ENCODE data around the gene DIS3L2. TPM values are rescaled to one million over a fixed set of nuclear protein-coding genes. Genes with fewer than 3 reads are reported as not detected.
"Not testable (repeated sequence)": the region's sequence is repeated elsewhere in the genome, so short reads cannot be mapped to it uniquely, and the experiment has no call there.

Gene DIS3L2
- total RNA-seq, 2 donors from 2014 or later: 39.5 to 42.4 TPM

GRCh38 chr2:232336981-232337720, 375.6 kb downstream of the DIS3L2 start:
- Histone ChIP-seq H3K9ac (ENCODE audit: extremely low read depth, low read length, poor library complexity, severe bottlenecking) (no peak overlapping the region), H3K4me1 (ENCODE audit: control insufficient read depth, insufficient read depth, low read length) (no peaks in the 10 kb centered on the region), H3K27me3 (ENCODE audit: control insufficient read depth, insufficient read depth, low read length, poor library complexity, severe bottlenecking) (no peaks in the 10 kb centered on the region), H3K36me3 (ENCODE audit: control insufficient read depth, insufficient read depth, low read length) (no peaks in the 10 kb centered on the region), H3K27ac (ENCODE audit: low read depth, low read length) (no peak overlapping the region), H3K4me3 (ENCODE audit: low read length) (no peak overlapping the region), H3K9me3 (ENCODE audit: control insufficient read depth, low read length) (no peaks in the 10 kb centered on the region)
- Mint-ChIP-seq H3K27ac (no peak overlapping the region), H3K9me3 (no peaks in the 10 kb centered on the region), H3K27me3 (ENCODE audit: insufficient read depth) (peaks cover 1% of the 10 kb centered on the region), H3K4me1 (no peaks in the 10 kb centered on the region), H3K4me3 (no peak overlapping the region), H3K36me3 (ENCODE audit: low read depth) (no peaks in the 10 kb centered on the region)
- 86 to 90% methylated on average over 6 to 15 of the region's 18 CpGs for WGBS, 2 experiments (ENCODE audit: insufficient coverage in 1 of 2, insufficient read length in 1 of 2)
- no peak for TF ChIP-seq CTCF (conservative IDR thresholded peaks at IDR 0.05)
- DNase-seq: no peak

GRCh38 chr2:232338094-232338758, 376.7 kb downstream of the DIS3L2 start:
- H3K4me3 Mint-ChIP-seq; H3K9me3 ChIP-seq (ENCODE audit: control insufficient read depth, low read length); H3K36me3 Mint-ChIP-seq (ENCODE audit: low read depth); H3K27ac Mint-ChIP-seq; H3K36me3 ChIP-seq (ENCODE audit: control insufficient read depth, insufficient read depth, low read length); H3K9ac ChIP-seq (ENCODE audit: extremely low read depth, low read length, poor library complexity, severe bottlenecking); H3K27me3 ChIP-seq (ENCODE audit: control insufficient read depth, insufficient read depth, low read length, poor library complexity, severe bottlenecking); H3K27ac ChIP-seq (ENCODE audit: low read depth, low read length); DNase-seq; H3K4me1 ChIP-seq (ENCODE audit: control insufficient read depth, insufficient read depth, low read length); H3K4me1 Mint-ChIP-seq; H3K27me3 Mint-ChIP-seq (ENCODE audit: insufficient read depth); H3K4me3 ChIP-seq (ENCODE audit: low read length); H3K9me3 Mint-ChIP-seq: not testable (repeated sequence)
- 94% methylated on average over 3 to 10 of the region's 16 CpGs for WGBS, 2 experiments (ENCODE audit: insufficient coverage in 1 of 2, insufficient read length in 1 of 2)

- DNase-seq: no peak
- WGBS, 2 experiments (ENCODE audit: insufficient coverage in 1 of 2, insufficient read length in 1 of 2): 91 to 93% methylated on average over 4 to 7 of the region's 7 CpGs
- H3K27me3 ChIP-seq (ENCODE audit: control insufficient read depth, insufficient read depth, low read length, poor library complexity, severe bottlenecking): no peaks in the 10 kb centered on the region
- Mint-ChIP-seq H3K9me3 (no peaks in the 10 kb centered on the region), H3K4me1 (no peaks in the 10 kb centered on the region), H3K4me3 (no peak overlapping the region), H3K27ac (no peak overlapping the region), H3K27me3 (ENCODE audit: insufficient read depth) (peaks cover 1% of the 10 kb centered on the region), H3K36me3 (ENCODE audit: low read depth) (no peaks in the 10 kb centered on the region)
- H3K9me3 ChIP-seq (ENCODE audit: control insufficient read depth, low read length): no peaks in the 10 kb centered on the region
- no peaks in the 10 kb centered on the region for H3K4me1 ChIP-seq (ENCODE audit: control insufficient read depth, insufficient read depth, low read length)
- no peak overlapping the region for H3K27ac ChIP-seq (ENCODE audit: low read depth, low read length)
- H3K9ac ChIP-seq (ENCODE audit: extremely low read depth, low read length, poor library complexity, severe bottlenecking): no peak overlapping the region
- no peak for TF ChIP-seq CTCF (conservative IDR thresholded peaks at IDR 0.05)
- H3K4me3 ChIP-seq (ENCODE audit: low read length): no peak overlapping the region
- H3K36me3 ChIP-seq (ENCODE audit: control insufficient read depth, insufficient read depth, low read length): no peaks in the 10 kb centered on the region
Observed at GRCh38 chr2:232338759-232339106, 377.2 kb downstream of the DIS3L2 start.

Data from endodermal cell (in vitro differentiated cells).